ENCODE data around the gene MEIS3.
"Not testable (repeated sequence)": the region's sequence is repeated elsewhere in the genome, so short reads cannot be mapped to it uniquely, and the experiment has no call there.

MEIS3 gene

DNA sequence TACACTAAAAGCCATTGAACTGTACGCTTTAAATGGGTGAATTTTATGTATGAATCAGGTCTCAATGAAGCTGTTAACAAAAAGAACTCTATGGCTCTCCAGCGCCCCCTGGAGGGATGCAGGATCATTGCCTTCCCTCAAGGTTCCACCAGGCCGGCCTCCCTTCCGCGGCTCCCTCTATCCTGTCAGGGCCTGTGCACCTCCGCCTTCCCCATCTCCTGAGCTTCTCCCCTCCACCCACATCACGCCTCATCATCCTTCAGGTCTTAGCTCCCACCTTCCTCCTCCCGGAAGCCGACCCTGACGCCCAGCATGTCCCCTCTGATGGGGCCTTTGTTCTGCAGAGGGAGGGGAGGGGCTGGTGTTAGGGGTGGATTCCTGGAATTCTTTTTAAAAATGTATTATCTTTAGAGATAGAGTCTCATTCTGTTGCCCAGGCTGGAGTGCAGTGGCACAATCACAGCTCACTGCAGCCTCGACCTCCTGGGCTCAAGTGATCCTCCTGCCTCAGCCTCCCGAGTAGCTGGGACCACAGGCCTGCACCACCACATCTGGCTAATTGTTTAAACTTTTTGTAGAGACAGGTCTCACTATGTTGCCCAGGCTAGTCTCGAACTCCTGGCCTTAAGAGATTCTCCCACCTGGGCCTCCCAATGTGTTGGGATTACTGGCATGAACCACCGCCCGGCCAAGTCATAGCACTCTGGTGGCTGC, 27.7 kb downstream of the MEIS3 start:
- no peak overlapping the region for H3K4me3 ChIP-seq (ENCODE audit: low read length)
- no peak for TF ChIP-seq ZNF274 (IDR thresholded peaks at IDR 0.05; ENCODE audit: low read depth, low read length)

DNA sequence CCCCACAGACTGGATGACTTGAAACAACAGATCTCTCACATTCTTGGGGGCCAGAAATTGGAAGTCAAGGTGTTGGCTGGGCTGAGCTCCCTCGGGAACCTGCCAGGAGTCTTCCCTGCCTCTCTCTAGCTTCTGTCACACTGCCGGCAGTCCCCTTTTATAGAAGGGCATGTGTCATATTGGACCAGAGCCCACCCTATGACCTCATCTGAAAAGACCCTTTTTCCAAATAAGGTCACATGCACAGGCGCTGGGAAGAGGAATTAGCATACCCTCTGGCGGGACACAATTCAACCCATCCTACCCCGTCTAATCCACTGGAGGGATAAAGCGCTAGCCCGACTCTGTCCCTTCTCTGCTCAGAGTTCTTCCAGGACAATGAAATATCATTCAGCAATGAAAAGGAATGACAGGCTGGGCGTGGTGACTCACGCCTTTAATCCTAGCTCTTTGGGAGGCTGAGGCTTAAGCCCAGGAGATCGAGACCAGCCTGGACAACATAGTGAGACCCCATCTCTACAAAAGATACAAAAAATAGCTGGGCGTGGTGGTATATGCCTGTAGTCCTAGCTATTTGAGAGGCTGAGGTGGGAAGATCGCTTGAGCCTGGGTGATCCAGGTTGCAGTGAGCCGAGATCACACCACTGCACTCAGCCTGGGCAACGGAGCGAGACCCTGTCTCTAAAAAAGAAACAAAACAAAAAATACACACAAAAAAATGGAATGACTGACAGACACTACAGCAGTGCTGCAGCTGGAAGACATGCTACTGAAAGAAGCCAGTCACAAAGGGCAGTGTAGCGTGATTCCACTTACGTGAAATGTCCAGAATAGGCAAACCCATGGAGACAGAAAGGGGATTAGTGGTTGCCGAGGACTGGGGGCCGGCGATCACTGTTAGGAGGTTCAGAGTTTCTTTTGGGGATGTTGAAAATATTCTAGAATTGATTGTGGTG, 28.5 kb downstream of the MEIS3 start:
- H3K4me3 ChIP-seq (ENCODE audit: low read length) = no peak overlapping the region
- TF ChIP-seq ZNF274 (IDR thresholded peaks at IDR 0.05; ENCODE audit: low read depth, low read length) = no peak

DNA sequence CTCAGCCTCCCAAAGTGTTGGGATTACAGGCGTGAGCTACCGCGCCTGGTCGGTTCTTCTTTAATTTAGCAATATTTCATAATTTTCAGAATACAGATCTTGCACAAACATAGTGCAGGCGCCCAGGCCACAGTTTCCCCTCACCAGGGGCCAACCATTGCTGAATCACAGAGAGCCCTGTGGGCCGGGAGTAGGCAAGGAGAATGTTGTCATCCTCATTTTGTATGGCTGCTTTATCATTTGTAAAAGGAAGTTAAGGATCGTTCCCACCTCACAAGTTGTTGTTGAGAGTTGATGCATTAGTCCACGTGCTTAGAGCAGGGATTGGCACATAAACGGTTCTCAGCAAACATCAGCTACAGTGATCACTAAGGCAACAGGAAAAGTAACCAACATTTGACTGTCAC, 30.2 kb downstream of the MEIS3 start:
- TF ChIP-seq ZNF274 (IDR thresholded peaks at IDR 0.05; ENCODE audit: low read depth, low read length) = no peak
- H3K4me3 ChIP-seq (ENCODE audit: low read length) = no peak overlapping the region

DNA sequence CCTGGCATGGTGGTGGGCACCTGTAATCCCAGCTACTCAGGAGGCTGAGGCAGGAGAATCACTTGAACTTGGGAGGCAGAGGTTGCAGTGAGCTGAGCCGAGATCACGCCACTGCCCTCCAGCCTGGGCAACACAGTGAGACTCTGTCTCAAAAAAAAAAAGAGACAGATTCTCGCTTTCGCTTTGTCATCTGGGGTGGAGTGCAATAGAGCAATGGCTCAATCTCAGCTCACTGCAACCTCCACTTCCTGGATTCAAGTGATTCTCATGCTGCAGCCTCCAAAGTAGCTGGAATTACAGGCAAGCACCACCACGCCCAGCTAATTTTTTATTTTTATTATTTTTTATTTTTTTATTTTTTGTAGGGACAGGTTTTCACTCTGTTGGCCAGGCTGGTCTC, 30.6 kb downstream of the MEIS3 start:
- not testable (repeated sequence) for H3K4me3 ChIP-seq (ENCODE audit: low read length)

DNA sequence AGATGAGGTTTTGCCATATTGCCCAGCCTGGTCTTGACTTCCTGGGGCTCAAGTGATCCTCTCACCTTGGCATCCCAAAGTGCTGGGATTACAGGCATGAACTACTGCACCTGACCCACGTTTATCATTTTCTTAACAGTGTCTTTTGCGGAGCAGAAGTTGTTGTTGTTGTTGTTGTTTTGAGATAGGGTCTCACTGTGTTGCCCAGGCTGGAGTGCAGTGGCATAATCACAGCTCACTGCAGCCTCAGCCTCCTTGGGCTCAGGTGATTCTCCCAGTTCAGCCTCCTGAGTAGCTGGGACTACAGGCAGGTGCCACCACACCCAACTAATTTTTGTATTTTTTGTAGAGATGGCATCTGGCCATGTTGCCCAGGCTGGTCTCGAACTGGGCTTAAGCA, 31.7 kb downstream of the MEIS3 start:
- H3K4me3 ChIP-seq (ENCODE audit: low read length) = not testable (repeated sequence)

DNA sequence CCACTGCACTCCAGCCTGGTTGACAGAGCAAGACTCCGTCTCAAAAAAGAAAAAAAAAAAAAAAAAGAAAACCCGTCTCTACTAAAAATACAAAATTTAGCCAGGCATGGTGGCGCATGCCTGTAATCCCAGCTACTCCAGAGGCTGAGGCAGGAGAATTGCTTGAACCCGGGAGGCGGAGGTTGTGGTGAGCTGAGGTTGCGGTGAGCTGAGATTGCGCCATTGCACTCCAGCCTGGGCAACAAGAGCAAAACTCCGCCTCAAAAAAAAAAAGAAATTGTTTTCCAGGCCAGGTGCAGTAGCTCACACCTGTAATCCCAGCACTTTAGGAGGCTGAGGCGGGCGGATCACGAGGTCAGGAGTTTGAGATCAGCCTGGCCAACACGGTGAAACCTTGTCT, 32.7 kb downstream of the MEIS3 start:
- H3K4me3 ChIP-seq (ENCODE audit: low read length) = not testable (repeated sequence)

DNA sequence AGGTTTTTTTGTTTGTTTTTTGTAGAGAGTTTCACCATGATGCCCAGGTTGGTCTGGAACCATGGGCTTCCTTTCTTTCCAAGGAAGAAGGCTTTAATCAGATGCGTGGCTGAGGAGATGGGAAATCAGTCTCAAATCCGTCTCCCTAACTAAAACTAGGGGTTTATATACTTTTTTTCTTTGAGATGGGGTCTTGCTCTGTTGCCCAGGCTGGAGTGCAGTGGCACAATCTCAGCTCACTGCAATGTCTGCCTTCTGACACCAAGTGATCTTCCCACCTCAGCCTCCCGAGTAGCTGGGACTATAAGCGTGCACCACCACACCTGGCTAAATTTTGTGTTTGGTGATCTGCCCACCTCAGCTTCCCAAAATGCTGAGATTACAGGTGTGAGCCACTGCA, 34.8 kb downstream of the MEIS3 start:
- not testable (repeated sequence) for H3K4me3 ChIP-seq (ENCODE audit: low read length)

DNA sequence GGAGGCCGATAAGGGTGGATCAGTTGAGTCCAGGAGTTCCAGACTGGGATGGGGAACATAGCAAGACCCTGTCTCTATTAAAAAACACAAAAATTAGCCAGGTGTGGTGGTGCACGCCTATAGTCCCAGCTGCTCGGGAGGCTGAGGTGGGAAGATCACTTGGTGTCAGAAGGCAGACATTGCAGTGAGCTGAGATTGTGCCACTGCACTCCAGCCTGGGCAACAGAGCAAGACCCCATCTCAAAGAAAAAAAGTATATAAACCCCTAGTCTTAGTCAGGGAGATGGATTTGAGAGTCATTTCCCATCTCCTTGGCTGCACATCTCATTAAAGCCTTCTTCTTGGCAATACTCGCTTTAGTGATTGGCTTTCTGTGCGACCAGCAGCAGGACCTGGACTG, 35.4 kb downstream of the MEIS3 start:
- not testable (repeated sequence) for H3K4me3 ChIP-seq (ENCODE audit: low read length)

DNA sequence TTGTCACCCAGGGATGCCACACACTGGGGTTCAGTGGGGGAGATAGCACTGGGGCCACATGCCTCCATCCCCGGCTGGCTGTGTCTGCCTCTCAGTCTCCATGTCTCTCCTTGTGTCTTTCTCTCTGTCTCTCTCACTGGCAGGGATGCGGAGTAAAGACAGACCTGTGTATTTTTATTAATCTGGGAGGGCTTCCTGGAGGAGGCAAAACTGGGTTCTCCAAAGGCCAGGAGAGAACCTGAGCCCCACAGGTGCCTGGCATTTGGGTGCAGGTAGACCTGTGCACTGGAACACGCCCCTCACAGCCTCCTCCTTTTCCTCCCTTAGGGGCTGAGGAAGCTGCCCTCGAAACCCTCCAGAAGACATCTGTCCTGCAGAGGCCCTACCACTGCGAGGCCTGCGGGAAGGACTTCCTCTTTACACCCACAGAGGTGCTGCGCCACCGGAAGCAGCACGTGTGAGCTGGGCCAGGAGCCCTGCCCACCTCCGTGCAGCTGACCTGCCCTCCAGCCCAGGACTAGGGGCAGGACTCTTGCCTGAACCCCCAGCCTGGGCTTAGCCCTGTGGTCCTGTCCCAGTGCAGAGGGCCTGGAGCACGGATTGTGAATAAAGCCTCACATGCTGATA, 37.6 kb downstream of the MEIS3 start:
- TF ChIP-seq ZNF274 (IDR thresholded peaks at IDR 0.05; ENCODE audit: low read depth, low read length) = no peak

DNA sequence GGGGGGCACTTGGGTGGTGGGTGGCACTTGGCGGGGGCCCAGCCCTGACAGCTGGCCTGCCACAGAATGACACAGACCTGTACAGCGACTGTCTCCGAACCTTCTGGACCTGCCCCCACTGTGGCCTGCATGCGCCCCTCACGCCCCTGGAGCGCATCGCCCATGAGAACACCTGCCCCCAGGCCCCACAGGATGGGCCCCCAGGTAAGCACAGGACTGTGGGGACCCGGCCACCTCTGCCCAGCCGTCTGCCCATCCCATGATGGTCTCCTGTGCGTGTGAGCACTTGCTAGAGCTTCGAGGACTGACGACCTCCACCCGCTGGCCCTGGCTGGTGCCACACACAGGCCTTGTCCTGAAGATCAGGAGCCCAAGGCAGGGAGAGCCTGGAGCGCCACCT, 38.2 kb downstream of the MEIS3 start:
- H3K4me3 ChIP-seq (ENCODE audit: low read length) = no peak overlapping the region
- no peak for TF ChIP-seq ZNF274 (IDR thresholded peaks at IDR 0.05; ENCODE audit: low read depth, low read length)

More for the DNA sequence above, 37.6 kb downstream of the MEIS3 start:
- no peak overlapping the region for H3K4me3 ChIP-seq (ENCODE audit: low read length)

DNA sequence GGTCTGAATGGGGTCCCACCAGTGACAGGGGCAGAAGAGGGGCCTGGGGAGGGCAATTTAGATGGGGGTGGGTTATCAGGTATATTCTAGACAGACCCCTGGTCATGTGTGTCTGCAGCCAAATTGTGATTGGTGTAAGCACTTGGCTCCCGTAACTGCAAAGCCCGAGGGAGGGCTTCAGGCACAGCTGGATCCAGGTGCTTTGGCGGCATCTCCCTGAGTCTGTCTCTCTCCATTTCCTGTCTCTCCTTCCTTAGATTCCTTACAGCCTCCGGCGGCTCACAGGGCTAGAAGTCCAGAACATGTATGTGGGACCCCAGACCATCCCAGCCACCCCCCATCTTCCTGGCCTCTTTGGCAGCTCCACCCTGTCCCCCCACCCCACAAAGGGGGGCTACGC, 38.8 kb downstream of the MEIS3 start:
- H3K4me3 ChIP-seq (ENCODE audit: low read length) = no peak overlapping the region
- no peak for TF ChIP-seq ZNF274 (IDR thresholded peaks at IDR 0.05; ENCODE audit: low read depth, low read length)

DNA sequence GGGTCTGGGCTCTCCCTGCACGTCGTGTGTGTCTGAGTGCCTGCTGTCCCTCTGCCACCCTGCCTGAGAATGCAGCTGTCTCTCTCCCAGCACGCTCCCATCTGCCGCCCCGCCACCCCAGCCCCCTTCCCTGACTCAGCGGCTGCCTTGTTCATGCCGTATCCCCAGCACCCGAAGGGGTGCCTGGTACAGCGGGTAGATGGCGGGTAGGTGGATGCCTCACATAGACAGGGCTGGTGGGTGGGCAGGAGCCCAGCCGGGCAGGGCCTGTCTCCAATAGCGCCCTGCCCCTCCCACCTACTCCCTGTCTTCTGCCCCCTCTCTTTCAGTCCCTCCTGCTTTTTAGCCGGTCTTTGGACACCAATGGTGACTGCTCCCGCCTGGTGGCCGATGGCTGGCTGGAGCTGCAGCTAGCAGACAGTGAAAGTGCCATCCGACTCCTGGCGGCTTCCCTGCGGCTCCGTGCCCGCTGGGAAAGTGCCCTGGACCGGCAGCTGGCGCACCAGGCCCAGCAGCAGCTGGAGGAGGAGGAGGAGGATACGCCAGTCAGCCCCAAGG, 39.9 kb downstream of the MEIS3 start:
- H3K4me3 ChIP-seq (ENCODE audit: low read length) = no peak overlapping the region
- no peak for TF ChIP-seq ZNF274 (IDR thresholded peaks at IDR 0.05; ENCODE audit: low read depth, low read length)

DNA sequence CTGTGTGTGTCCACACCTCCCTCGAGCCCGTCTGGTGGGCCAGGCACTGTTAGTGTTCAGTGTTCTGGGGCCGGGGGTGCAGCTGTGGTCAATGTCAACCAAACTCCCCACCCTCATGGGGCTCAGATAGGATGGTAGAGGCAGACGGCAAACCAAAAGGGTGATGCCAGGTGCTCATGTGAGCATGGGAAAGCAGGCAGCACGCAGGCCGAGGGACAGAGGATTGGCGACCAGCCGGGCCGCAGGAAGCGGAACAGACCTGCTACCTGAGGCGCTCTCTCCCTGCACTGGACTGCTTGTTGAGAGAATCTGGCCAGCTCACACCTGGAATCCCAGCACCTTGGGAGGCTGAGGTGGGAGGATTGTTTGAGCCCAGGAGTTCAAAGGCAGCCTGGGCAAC, 41.1 kb downstream of the MEIS3 start:
- TF ChIP-seq ZNF274 (IDR thresholded peaks at IDR 0.05; ENCODE audit: low read depth, low read length) = no peak
- no peak overlapping the region for H3K4me3 ChIP-seq (ENCODE audit: low read length)

DNA sequence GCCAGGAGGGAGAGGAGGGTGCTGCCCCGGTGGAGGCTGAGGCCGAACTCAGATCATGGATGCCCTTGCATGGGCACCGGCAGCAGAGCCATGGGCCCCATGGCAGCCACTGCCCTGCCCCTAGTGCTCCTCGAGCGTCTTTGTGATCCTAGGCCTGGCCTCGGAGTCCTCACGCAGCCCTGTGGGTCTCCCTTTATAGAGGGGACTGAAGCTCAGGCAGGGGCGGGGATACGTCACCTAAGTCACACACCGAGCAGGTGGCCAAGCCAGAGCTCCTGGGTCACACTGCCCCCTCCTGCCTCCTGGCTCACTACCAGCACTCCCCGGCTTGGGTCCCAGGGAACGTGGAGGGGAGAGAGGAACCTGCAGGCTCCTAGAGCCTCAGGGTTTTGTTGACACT, 41.5 kb downstream of the MEIS3 start:
- no peak overlapping the region for H3K4me3 ChIP-seq (ENCODE audit: low read length)
- TF ChIP-seq ZNF274 (IDR thresholded peaks at IDR 0.05; ENCODE audit: low read depth, low read length) = no peak

DNA sequence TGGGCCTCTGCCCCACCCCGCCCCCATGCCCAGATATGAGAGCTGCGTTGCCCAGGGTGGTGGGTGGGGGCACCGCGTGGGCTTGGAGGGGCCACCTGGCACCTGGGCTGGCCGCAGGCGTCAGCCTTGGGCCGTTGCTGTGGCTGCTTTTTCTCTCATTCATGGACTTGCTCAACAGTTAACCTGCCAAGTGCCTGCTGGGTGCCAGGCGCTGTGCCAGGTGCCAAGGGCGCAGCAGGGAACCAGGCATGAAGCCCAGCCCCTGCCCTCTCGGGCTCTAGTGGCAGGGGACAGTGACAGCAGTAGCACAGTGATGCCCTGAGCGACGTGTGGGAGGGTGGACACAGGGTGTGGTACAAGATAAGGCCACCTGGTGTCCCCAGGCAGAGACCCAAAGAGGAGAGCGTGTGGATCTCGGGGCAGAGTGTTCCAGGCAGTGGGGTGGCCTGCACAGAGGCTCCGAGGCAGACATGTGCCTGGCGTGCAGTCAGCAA, 42.1 kb downstream of the MEIS3 start:
- no peak overlapping the region for H3K4me3 ChIP-seq (ENCODE audit: low read length)
- no peak for TF ChIP-seq ZNF274 (IDR thresholded peaks at IDR 0.05; ENCODE audit: low read depth, low read length)
